ENCODE results near the gene CD99. TPM values are rescaled to one million over a fixed set of nuclear protein-coding genes. Genes with fewer than 3 reads are reported as not detected.
"Not testable (repeated sequence)": the region's sequence is repeated elsewhere in the genome, so short reads cannot be mapped to it uniquely, and the experiment has no call there.

The CD99 gene
- total and polyA plus RNA-seq, 2 experiments from 2014 or later, result 28.5 to 43.1 TPM

DNA sequence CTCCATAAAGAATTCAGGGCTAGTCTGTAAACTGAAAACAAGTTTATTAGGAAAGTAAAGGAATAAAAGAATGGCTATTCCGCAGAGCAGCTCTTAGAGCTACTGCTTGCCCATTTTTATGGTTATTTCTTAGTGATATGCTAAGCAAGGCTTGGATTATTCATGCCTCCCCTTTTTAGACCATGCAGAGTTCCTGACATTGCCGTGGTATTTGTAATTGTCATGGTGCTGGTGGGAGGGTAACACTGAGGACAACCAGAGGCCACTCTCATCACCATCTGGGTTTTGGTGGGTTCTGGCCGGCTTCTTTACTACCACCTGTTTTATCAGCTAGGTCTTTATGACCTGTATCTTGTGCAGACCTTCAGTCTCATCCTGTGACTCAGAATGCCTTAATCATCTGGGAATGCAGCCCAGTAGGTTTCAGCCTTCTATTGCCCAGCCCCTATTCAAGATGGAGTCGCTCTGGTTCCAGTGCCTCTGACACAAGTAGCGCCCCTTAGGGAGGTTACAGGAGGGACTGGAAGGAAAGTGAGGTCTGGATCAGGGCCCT lies 64.1 kb downstream of the CD99 start:
- not testable (repeated sequence) for ATAC-seq; H3K4me1 ChIP-seq (ENCODE audit: insufficient read depth); H3K4me1 Mint-ChIP-seq; H3K36me3 Mint-ChIP-seq (ENCODE audit: low read depth); H3K36me3 ChIP-seq (ENCODE audit: insufficient read depth); H3K27me3 Mint-ChIP-seq (ENCODE audit: insufficient read depth, low read depth, poor library complexity); H3K27ac Mint-ChIP-seq; H3K9me2 ChIP-seq (ENCODE audit: insufficient read depth); H3K27me3 ChIP-seq (ENCODE audit: insufficient read depth); H4K20me1 ChIP-seq (replicated peaks; ENCODE audit: insufficient read depth); H3F3A ChIP-seq (replicated peaks; ENCODE audit: low read depth); H3K79me2 ChIP-seq (replicated peaks; ENCODE audit: insufficient read depth); H2AFZ ChIP-seq; H3K9me3 Mint-ChIP-seq; H3K4me3 ChIP-seq; H3K4me3 Mint-ChIP-seq; DNase-seq (ENCODE audit: low spot score); H3K27ac ChIP-seq (ENCODE audit: low read depth)
- TF ChIP-seq, protein P1, sequence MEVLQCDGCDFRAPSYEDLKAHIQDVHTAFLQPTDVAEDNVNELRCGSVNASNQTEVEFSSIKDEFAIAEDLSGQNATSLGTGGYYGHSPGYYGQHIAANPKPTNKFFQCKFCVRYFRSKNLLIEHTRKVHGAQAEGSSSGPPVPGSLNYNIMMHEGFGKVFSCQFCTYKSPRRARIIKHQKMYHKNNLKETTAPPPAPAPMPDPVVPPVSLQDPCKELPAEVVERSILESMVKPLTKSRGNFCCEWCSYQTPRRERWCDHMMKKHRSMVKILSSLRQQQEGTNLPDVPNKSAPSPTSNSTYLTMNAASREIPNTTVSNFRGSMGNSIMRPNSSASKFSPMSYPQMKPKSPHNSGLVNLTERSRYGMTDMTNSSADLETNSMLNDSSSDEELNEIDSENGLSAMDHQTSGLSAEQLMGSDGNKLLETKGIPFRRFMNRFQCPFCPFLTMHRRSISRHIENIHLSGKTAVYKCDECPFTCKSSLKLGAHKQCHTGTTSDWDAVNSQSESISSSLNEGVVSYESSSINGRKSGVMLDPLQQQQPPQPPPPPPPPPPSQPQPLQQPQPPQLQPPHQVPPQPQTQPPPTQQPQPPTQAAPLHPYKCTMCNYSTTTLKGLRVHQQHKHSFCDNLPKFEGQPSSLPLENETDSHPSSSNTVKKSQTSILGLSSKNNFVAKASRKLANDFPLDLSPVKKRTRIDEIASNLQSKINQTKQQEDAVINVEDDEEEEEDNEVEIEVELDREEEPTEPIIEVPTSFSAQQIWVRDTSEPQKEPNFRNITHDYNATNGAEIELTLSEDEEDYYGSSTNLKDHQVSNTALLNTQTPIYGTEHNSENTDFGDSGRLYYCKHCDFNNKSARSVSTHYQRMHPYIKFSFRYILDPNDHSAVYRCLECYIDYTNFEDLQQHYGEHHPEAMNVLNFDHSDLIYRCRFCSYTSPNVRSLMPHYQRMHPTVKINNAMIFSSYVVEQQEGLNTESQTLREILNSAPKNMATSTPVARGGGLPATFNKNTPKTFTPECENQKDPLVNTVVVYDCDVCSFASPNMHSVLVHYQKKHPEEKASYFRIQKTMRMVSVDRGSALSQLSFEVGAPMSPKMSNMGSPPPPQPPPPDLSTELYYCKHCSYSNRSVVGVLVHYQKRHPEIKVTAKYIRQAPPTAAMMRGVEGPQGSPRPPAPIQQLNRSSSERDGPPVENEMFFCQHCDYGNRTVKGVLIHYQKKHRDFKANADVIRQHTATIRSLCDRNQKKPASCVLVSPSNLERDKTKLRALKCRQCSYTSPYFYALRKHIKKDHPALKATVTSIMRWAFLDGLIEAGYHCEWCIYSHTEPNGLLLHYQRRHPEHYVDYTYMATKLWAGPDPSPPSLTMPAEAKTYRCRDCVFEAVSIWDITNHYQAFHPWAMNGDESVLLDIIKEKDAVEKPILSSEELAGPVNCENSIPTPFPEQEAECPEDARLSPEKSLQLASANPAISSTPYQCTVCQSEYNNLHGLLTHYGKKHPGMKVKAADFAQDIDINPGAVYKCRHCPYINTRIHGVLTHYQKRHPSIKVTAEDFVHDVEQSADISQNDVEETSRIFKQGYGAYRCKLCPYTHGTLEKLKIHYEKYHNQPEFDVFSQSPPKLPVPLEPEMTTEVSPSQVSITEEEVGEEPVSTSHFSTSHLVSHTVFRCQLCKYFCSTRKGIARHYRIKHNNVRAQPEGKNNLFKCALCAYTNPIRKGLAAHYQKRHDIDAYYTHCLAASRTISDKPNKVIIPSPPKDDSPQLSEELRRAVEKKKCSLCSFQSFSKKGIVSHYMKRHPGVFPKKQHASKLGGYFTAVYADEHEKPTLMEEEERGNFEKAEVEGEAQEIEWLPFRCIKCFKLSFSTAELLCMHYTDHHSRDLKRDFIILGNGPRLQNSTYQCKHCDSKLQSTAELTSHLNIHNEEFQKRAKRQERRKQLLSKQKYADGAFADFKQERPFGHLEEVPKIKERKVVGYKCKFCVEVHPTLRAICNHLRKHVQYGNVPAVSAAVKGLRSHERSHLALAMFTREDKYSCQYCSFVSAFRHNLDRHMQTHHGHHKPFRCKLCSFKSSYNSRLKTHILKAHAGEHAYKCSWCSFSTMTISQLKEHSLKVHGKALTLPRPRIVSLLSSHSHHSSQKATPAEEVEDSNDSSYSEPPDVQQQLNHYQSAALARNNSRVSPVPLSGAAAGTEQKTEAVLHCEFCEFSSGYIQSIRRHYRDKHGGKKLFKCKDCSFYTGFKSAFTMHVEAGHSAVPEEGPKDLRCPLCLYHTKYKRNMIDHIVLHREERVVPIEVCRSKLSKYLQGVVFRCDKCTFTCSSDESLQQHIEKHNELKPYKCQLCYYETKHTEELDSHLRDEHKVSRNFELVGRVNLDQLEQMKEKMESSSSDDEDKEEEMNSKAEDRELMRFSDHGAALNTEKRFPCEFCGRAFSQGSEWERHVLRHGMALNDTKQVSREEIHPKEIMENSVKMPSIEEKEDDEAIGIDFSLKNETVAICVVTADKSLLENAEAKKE (CRISPR knock-in tag; IDR thresholded peaks at IDR 0.05), result 0 out of 2 replicates have a peak, but pooled peaks have one; percentile 11
- H3K4me2 ChIP-seq, result peak overlapping the region; percentile 18

DNA sequence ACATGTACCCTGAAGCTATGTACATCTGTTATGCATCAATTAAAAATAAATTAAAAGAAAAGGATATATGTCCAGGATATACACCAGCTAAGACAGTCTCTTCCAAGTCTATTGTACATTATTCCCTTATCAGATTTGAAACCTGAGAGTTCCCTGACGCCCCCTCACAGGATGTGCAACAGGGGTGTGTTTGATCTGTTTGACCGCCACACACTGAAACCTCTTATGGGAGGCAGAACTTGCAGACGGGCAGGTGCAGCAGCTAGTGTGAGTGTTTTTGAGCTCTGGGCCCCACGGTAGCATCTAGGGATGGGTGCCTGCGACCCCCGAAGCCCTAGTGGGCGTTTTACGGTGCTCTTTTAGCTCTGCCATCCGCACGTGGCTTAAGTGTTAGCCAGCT lies 65.5 kb downstream of the CD99 start:
- no peak overlapping the region for H3K27ac Mint-ChIP-seq

More for the DNA sequence above, 65.5 kb downstream of the CD99 start:
- Histone ChIP-seq H3K4me3 (no peak overlapping the region), H3K4me1 (ENCODE audit: insufficient read depth) (no peaks in the 10 kb centered on the region), H3K27me3 (ENCODE audit: insufficient read depth) (no peaks in the 10 kb centered on the region), H4K20me1 (replicated peaks; ENCODE audit: insufficient read depth) (no peaks in the 10 kb centered on the region), H2AFZ (no peak overlapping the region), H3K4me2 (no peak overlapping the region), H3F3A (replicated peaks; ENCODE audit: low read depth) (no peaks in the 10 kb centered on the region), H3K79me2 (replicated peaks; ENCODE audit: insufficient read depth) (no peaks in the 10 kb centered on the region), H3K9me2 (ENCODE audit: insufficient read depth) (no peaks in the 10 kb centered on the region), H3K36me3 (ENCODE audit: insufficient read depth) (no peaks in the 10 kb centered on the region), H3K27ac (ENCODE audit: low read depth) (no peak overlapping the region)
- ATAC-seq (no peak), DNase-seq (ENCODE audit: low spot score) (no peak)
- no peaks in the 10 kb centered on the region; the same call in 2 of the 3 replicates for H3K9me3 Mint-ChIP-seq
- peaks cover 6% of the 10 kb centered on the region; the same call in 2 of the 3 replicates for H3K4me1 Mint-ChIP-seq
- no peaks in the 10 kb centered on the region; the same call in 2 of the 3 replicates for H3K36me3 Mint-ChIP-seq (ENCODE audit: low read depth)
- TF ChIP-seq EZH2 (IDR thresholded peaks at IDR 0.05; ENCODE audit: low read depth, unreplicated experiment), result no peak
- TF ChIP-seq, protein P1 (CRISPR knock-in tag; IDR thresholded peaks at IDR 0.05), result no peak
- H3K4me3 Mint-ChIP-seq, result no peak overlapping the region
- H3K27me3 Mint-ChIP-seq (ENCODE audit: insufficient read depth, low read depth, poor library complexity), result peaks cover 7% of the 10 kb centered on the region
